Heart left ventricle (tissue), 13 donors: Measurements from ENCODE around the gene CEP85L.

Experiments used
- POLR2A ChIP-seq, 2 donors: fragments of 450-650 bp; IDR thresholded peaks; one replicate each; pipeline ENCODE4 v1.6.1; 2017; ENCODE audit warnings: antibody characterized with exemption in 2 of 2, mild to moderate bottlenecking in 2 of 2, moderate library complexity in 2 of 2
- TF ChIP-seq, protein P1 (sequence below), 12 donors: fragments of 200-600 bp; sonication (generic) in 4 of 12; IDR thresholded peaks; one replicate each; pipeline versions ENCODE4 v1.5.0 to v1.8.0; 2018 to 2022; ENCODE audit warnings: antibody characterized with exemption in 12 of 12, mild to moderate bottlenecking in 5 of 12
- donor health status: ischemic (EF 13 %, LVEDD 7.1; RV severe dilation, severe dysfunction).
- donor health status: DM: no; HTN: yes; CAD: no.
- donor health status: DM: no; HTN: no; CAD: no.
- donor health status: ischemic (EF 25% LVEDD 6.9; RV normal size, moderate dysfunction).
- donor health status: ischemic (EF 25% LVEDD 5.7; RV mildly dilated, moderate dysfunction).
- donor health status: ischemic (EF 35%, LVEDD 5.7; RV mildly dilated, moderate dysfunction).
- donor health status: nonischemic (EF 11% LVEDD 7.7; RV severe dilation, severe dysfunction).
- donor health status: DM: yes; HTN: yes; CAD: no.
- donor health status: PGD.
- donor health status: ischemic (EF 29% LVEDD 5.4; RV normal size, mild dysfunction).
- donor health status: nonischemic (EF 23%, LVEDD 6.1; RV moderate dilation, normal function).

DNA sequence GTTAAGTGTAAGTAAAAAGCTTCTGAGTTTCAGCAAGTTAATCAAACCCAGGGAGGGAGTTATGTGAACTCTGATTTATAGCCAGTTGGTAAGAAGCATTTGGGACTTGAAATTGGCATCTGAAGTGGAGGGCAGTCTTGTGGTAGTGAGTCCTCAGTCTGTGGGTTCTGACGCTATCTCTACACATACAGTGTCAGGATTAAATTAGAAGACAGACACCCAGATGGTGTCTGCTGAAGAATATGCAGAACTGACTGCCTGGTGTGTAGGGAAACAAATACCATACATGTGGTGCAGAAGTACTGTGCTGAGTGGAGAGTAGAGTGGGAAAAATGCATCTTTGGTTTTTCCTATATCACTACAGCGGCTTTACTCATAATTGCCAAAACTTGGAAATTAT, 146.8 kb downstream of the CEP85L start:
- TF ChIP-seq, protein P1, sequence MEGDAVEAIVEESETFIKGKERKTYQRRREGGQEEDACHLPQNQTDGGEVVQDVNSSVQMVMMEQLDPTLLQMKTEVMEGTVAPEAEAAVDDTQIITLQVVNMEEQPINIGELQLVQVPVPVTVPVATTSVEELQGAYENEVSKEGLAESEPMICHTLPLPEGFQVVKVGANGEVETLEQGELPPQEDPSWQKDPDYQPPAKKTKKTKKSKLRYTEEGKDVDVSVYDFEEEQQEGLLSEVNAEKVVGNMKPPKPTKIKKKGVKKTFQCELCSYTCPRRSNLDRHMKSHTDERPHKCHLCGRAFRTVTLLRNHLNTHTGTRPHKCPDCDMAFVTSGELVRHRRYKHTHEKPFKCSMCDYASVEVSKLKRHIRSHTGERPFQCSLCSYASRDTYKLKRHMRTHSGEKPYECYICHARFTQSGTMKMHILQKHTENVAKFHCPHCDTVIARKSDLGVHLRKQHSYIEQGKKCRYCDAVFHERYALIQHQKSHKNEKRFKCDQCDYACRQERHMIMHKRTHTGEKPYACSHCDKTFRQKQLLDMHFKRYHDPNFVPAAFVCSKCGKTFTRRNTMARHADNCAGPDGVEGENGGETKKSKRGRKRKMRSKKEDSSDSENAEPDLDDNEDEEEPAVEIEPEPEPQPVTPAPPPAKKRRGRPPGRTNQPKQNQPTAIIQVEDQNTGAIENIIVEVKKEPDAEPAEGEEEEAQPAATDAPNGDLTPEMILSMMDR (IDR thresholded peaks at IDR 0.05): no peak
- no peak for TF ChIP-seq POLR2A (IDR thresholded peaks at IDR 0.05)
